ENCODE results near the gene SPATA31D4. TPM values are rescaled to one million over a fixed set of nuclear protein-coding genes. Genes with fewer than 3 reads are reported as not detected.

The SPATA31D4 gene
- total and polyA plus RNA-seq, 8 donors = not detected

- no peaks in the 10 kb centered on the region for H3K36me3 ChIP-seq
- TF ChIP-seq CTCF (IDR thresholded peaks at IDR 0.05) = no peak
- H3K4me1 ChIP-seq = no peaks in the 10 kb centered on the region
- H3K27me3 ChIP-seq = no peaks in the 10 kb centered on the region
- no peak overlapping the region for H3K27ac ChIP-seq
- H3K9me3 ChIP-seq = no peaks in the 10 kb centered on the region
- no peak overlapping the region for H3K4me3 ChIP-seq
- no peak for ATAC-seq
- intact Hi-C loops (cut with DNase I) = no loop called here
- no peak for DNase-seq
These were observed 35.8 kb upstream of the SPATA31D4 start for GRCh38 chr9:81892440-81892839.

GRCh38 chr9:81893929-81894328, 34.3 kb upstream of the SPATA31D4 start:
- Histone ChIP-seq H3K4me1 (no peaks in the 10 kb centered on the region), H3K4me3 (no peak overlapping the region), H3K9me3 (no peaks in the 10 kb centered on the region), H3K27ac (no peak overlapping the region), H3K36me3 (no peaks in the 10 kb centered on the region), H3K27me3 (no peaks in the 10 kb centered on the region)
- DNase-seq = no peak
- ATAC-seq = no peak
- intact Hi-C loops (cut with DNase I) = no loop called here
- TF ChIP-seq CTCF (IDR thresholded peaks at IDR 0.05) = no peak

- Histone ChIP-seq H3K4me1 (no peaks in the 10 kb centered on the region), H3K27ac (no peak overlapping the region), H3K27me3 (no peaks in the 10 kb centered on the region), H3K36me3 (no peaks in the 10 kb centered on the region), H3K9me3 (no peaks in the 10 kb centered on the region), H3K4me3 (no peak overlapping the region)
- DNase-seq = no peak
- intact Hi-C loops (cut with DNase I) = no loop called here
- TF ChIP-seq CTCF (IDR thresholded peaks at IDR 0.05) = no peak
- no peak for ATAC-seq
These were observed 33.3 kb upstream of the SPATA31D4 start for GRCh38 chr9:81894891-81895290.

- Histone ChIP-seq H3K27me3 (no peaks in the 10 kb centered on the region), H3K36me3 (no peaks in the 10 kb centered on the region), H3K4me3 (no peak overlapping the region), H3K4me1 (no peaks in the 10 kb centered on the region), H3K9me3 (no peaks in the 10 kb centered on the region), H3K27ac (no peak overlapping the region)
- no peak for TF ChIP-seq CTCF (IDR thresholded peaks at IDR 0.05)
- no peak for DNase-seq
- no peak for ATAC-seq
- intact Hi-C loops (cut with DNase I) = no loop called here
These were observed 32.2 kb upstream of the SPATA31D4 start for GRCh38 chr9:81896070-81896469.

GRCh38 chr9:81898851-81899250, 29.4 kb upstream of the SPATA31D4 start:
- TF ChIP-seq CTCF (IDR thresholded peaks at IDR 0.05) = no peak
- no peaks in the 10 kb centered on the region for H3K9me3 ChIP-seq
- intact Hi-C loops (cut with DNase I) = no loop called here
- DNase-seq (no peak), ATAC-seq (peak; percentile 34)
- no peaks in the 10 kb centered on the region for H3K4me1 ChIP-seq
- H3K27me3 ChIP-seq = no peaks in the 10 kb centered on the region
- no peak overlapping the region for H3K4me3 ChIP-seq
- H3K36me3 ChIP-seq = no peaks in the 10 kb centered on the region
- H3K27ac ChIP-seq = no peak overlapping the region
